HT-29 (cell line): ENCODE results near the gene SLC6A19. TPM values are rescaled to one million over a fixed set of nuclear protein-coding genes. Genes with fewer than 3 reads are reported as not detected.

Source experiments
- DNase-seq: peaks from one replicate; pipeline ENCODE4 v3.0.0-alpha.2; 2015; ENCODE audit warnings: low spot score
- total RNA-seq: library from RNA; depleted of rRNA; stranded (reverse); fragments of >200 nt; shearing (Covaris generic); gene quantifications from 2 replicates; pipeline ENCODE4 v1.2.3, GENCODE V29; 2014

Gene SLC6A19
- total RNA-seq, 1 experiment from 2014 or later: not detected

DNA sequence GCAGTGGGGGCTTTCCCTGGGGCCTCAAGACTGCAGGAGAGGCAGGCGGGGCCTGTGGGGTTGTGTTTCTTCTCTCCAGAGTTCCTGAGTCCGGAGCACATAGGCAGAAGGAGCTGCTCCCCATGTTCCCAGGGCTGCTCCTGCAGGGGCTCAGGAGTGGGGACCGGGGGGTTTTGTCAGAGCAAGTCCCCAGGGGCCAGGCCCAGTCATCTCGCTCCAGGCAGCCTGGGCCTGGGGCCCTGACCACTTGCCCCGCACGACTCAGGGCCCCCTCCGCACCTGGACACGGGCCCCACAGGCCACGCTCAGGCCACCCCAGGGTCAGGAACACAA lies 22.0 kb upstream of the SLC6A19 start:
- DNase-seq: no peak

DNA sequence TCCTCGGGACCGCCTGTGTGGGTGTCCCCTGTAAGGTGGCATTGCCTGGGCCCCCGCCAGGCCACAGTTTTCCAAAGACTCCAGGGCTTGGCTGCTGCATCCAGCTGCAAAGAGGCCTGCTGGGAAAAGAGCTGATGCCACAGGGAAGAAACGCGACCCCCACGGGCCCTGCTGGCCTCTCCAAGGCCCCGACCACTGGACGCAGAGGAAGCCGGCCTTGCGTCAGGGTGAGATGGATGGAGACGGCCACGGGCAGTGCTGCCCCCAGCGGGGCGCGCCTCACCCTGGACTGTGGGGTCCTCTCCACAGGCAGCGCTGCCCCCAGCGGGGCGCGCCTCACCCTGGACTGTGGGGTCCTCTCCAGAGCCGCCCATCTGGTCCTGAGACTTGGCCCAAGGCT lies 21.3 kb upstream of the SLC6A19 start:
- DNase-seq: no peak

DNA sequence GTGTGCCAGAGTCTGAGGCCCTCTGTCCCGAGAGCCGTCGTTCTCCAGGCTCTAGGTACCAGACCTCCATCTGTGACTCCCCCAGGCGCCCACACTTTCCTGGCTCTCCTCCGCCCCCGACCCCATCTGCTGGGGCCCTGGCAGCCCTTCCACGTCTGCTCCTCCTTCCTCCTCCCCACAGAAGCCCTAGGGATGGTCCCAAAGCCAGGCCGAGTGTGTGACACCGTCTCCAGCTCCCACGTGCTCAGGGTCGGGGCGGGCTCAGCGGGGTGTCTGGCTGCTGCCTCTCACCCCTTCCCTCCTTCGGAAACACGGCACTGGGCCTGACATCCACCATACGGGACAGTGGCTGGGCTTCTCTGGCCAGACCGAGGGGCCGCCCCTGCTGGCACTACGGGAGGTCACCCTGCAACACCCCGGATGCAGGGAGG lies 20.5 kb upstream of the SLC6A19 start:
- no peak for DNase-seq

DNA sequence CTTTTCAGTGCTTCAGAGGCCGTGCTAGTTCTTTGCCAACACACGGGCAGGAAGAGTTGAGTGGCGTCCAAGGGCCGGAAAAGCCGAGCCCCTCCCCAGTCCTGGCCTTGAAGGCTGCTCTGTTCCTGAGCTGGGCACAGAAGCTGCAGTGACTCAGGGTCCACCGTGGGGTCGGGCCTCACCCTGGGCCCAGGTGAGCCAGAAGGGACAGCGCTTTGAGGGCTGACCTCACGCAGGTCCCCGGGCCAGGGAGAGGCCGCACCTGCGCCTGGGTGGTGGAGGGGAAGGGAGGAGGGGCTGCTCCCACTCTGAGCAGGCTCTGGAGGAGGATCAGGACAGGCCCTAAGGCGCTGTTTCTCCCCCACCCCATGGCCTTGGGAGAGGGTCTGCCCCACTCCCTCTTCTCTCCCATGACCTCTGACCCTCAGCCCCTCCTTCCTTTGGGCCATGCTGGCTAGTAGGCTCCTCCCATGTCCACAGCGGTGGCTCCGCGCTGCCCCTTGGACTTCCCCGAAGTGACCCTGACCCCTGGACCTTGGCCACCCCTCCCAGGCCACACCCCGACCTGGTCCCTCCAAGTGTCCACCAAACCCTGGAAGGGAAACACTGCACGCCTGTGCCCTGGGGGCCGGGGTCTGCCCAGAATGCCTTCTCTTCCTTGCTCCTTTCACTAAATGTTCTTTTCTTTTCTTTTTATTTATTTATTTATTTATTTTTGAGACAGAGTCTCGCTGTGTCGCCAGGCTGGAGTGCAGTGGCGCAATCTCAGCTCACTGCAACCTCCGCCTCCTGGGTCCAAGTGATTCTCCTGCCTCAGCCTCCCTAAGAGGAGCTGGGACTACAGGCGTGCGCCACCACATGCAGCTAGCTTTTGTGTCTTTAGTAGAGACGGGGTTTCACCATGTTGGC lies 19.7 kb upstream of the SLC6A19 start:
- no peak for DNase-seq

DNA sequence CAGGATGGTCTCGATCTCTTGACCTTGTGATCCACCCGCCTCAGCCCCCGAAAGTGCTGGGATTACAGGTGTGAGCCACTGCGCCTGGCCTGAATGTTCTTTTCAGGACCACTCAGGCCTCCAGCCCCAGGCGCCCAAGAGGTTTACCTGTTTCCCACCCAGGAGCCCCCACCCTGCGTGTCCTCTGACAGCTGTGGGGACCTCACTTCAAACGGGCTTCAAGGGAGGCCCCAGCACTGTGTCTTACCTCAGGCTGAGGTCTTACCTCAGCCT lies 19.1 kb upstream of the SLC6A19 start:
- DNase-seq: no peak

DNA sequence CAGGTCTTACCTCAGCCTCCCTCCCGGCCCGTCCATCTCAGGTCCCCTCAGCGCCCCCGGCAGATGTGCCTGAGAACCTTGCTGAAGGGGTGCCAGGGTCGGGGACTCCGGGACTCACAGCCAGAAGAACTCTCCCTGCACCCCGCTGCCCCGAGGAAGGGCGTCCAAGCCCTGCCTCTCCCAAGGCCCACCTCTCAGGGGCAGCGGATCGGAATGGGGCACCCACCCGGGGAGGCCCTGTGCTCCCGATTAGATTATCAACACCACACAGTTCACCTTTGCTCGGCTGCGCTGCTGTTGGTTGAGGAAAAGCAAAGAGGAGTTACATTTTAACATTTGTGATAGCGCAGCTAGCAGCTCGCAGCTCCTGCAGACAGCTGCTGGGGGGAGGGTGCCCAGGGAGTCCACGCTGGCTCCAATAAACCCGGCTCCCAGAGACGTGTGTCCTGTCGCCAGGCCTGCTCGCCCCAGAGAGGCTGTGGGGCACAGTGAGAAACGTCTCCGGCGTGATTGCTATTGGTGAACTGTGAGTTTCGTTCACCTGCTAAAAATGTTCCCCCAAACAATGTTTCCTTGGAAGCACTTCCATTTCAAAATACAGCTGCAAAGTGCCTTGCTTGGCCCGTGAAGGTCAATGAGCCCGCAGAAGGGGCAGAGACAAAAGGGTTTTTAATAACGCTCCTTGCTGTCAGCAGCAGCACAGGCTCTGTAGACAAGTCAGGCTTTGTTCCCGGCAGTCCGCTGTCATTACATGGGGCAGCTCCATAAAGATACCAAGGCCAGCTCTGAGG lies 18.6 kb upstream of the SLC6A19 start:
- no peak for DNase-seq

DNA sequence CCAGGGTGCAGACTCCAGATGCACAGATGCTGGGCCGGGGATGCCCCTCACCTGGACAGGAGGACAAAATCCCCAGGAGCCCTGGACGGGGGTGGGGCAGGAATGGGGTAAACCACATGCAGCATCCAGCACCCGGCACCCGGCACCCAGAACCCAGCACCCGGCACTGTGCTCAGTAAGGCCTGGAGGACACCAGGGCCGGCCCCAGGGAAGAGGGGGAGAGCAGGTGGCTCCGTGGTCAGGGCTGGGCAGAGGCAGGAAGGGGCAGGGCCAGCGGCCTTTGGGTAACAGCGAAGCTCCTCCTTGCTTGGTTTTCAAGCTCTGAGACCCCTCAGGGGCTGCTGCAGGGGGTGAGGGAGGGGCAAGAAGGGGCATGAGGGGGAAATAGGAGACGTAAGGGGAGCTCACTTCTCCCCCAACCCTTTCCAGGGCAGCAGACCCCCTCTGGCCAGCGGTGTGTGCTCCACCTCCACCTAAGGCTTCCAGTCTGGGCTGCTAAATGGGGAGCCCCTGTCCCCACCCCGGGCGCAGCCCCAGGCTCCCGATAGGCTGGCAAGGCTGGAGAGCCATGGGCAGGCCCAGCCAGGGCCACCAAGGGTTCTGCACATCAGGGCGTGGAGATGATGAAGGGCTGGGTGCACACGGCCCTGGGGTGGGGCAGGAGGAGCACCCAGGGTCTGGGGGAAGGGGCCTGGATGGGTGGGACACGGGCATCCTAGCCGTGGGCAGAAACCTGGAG lies 17.8 kb upstream of the SLC6A19 start:
- DNase-seq: no peak

DNA sequence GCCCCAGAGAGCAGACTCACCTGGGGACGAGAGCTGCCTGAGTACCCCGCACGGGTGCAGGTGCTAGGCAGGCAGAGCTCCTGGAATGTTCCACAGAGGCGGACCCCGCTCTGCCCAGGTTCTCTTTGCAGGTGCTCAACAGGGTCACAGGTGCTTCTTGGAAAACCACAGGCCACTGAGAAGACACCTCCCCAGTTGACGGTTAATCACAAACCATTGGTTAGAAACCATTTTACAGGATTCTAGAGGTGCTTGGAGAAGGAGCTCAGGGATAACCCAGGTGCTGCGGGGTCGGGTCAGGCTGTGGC lies 17.3 kb upstream of the SLC6A19 start:
- DNase-seq: no peak

DNA sequence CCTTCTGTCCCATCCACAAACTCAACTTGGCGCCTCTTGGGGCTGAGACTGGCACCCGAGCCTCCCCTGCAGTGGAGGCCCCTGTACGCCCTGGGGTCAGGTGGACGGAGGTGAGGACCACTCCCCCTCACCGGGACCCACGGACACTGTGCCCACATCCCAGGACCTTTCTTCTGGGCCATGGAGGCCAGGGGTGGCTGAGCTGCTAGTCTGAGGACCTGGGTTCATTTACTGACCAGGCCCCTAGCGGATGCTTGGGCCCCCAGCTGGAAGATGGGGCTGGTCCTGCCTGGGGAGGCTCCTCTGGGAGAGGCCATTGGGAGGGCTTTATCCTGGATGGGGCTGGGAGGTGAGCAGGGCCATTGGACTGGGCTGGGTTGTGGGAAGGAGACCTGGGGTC lies 16.9 kb upstream of the SLC6A19 start:
- no peak for DNase-seq

DNA sequence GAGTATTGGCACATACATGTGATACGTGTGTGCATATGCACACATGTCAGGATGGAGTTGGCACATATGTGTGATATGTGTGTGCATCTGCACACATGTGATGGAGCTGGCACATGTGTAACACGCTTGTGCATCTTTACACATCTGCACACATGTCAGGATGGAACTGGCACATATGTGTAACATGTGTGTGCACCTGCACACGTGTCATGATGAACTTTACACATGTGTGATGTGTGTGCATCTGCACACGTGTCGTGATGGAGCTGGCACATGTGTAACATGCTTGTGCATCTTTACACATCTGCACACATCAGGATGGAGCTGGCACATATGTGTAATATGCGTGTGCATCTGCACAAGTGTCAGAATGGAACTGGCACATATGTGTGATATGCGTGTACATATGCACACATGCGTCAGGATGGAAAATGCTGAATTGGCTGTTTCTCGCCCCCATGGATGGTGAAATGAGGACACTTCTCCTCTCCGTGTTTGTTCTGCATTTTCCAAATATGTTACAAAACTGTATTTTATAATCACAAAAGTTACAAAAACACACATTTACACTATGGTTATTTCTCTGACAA lies 16.3 kb upstream of the SLC6A19 start:
- DNase-seq: no peak

DNA sequence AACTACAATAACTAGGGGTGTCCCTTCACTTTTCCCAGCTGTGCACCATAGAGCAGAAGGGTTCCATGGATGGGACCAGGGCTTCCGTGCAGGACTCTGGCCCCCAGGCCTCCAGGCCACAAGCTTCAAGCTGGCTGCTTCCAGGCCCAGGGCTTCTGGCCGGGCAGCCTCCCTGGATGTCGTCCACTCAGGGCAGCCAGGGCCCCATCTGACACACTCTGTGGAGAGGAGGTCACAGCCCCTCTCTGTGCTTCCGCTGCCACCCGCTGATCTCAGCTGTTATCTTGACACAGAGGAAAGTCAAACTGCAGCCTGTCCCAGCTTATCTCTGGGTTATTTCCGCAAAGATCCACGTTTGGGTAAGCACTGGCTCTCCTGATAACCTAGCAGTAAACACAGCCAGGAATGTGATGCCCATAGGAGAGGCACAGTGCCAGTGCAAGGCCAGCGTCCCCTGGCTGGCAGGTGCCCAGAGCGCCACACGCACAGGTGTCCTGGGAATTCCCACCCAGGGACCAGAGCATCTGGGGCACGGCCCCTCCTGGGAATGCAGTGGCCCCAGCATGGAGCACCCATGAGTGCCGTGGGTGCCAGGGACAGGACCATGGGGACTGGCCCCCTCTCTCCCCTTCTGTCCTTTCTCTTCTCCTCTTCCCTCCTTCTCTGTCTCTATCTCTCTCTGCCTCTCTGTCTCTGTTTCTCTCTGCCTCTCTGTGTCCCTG lies 15.6 kb upstream of the SLC6A19 start:
- DNase-seq: no peak

DNA sequence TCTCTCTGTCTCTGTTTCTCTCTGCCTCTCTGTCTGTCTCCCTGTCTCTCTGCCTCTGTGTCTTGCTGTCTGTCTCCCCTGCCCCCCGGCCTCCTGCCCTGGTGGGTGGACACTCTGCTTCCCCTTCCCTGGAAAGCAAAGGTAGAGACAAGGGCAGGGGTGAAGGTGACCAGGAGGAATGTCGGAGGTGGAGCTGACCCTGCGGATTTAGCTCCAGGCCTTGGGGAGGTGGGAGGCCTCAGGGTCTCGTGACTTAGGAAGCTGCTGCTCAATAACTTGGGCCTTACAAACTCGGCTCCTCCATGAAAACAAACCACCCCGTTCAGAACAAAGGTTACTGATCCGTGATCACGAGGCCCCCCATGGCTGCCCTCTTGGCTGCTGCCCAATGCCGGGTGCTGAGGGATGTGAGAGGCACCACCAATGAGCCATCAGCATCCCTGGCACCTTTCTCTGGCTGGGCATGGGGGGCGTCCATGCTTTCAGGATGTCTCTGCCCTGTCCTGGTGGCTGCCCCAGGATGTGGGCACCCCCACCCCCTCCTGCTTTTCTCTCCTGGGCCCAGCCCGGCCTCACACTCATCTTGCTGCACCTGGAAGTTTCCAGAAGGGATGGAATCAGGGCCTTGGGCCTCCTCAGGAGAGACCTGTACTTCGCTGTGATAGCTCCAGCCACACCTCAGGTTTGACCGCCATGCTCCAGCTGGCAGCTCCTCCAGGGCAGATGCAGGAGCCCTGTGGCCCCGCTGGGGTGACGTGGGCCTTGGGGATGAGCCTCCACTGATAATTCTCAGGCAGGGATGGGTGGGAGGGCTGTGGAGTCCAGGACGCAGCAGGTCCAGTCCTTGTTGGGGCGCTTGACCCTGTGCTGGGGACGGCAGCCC lies 14.8 kb upstream of the SLC6A19 start:
- no peak for DNase-seq

DNA sequence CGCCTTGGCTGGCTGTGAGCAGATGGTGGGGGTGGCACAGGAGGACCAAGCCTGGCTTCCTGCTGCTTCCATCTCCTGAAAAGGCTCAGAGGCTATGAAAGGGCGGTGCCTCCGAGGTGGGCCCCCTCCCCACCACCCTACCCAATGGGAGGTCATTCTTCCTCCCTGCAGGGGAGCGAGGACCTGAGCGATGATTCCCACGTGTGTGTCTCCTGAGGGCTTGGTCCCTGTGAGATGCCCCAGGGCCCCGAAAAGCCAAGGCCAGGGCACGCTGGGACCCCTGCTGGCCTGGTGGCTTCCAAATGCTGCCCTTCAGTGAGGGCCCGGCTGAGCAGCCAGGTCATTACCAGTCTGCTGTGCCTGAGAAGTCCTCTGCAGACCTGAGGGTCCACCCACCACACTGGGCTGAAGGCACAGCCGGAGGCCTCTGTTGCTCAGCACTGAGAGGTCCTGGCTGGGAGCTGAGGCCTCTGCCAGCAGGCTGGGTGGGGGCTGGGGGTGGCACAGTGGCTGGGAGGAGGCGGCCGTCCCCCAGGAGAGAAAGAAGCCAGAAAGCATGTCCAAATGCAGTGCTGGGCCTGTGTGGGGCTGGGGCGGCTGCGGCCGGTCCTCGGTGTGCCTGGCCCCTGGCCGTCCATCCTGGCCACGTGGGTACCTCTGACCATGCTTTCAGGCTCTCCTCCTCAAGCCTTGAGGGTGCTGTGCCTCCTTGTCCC lies 14.0 kb upstream of the SLC6A19 start:
- DNase-seq: no peak

DNA sequence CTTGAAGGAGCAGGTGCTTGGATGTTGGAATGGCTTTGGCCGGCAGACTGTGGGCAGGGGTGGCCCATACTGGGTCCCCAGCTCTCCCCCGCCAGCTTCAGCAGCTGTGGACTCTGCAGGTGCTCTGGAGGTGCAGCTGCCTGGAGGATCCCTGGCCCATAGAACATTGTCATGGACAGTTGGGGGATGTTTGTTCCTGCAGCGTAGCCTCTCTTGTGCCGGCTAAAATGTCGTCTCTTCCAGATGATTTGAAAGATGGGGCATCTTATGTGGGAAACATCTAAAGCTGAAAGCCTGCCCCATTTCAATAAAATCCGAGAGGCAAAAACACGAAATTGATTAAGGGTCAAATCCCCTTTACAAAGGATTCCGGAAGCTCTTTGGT lies 13.5 kb upstream of the SLC6A19 start:
- DNase-seq: no peak

DNA sequence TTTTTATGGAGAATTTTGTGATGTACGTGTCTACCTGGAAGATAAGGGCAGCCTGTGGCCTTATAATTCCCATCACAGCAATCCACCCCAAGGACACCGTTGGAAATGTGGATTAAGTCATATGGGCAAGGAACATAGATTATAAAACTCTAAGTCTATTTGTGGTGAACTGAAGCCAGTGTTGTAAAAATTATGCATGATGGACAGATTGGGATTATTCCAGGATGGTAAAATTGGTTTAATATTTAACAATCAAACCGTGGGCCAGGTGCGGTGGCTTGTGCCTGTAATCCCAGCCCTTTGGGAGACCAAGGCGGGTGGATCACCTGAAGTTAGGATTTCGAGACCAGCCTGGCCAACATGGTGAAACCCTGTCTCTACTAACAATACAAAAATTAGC lies 12.9 kb upstream of the SLC6A19 start:
- DNase-seq: no peak

DNA sequence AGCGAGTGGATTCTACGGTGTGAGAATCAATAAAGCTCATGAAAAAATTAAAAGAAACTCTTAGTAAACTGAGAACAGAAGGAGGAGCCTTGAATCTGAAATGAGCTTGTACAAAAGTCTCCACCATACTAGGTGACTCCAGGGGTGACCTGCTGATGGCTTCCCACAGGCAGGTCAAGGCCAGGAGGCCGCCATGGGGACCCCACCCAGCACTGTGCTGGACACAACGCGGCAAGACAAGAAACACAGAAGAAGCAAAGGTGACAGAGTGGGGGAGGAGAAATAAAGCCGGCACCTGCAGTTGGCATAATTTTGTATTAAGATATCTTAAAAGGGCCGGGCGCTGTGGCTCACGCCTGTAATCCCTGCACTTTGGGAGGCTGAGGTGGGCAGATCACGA lies 12.1 kb upstream of the SLC6A19 start:
- DNase-seq: no peak

DNA sequence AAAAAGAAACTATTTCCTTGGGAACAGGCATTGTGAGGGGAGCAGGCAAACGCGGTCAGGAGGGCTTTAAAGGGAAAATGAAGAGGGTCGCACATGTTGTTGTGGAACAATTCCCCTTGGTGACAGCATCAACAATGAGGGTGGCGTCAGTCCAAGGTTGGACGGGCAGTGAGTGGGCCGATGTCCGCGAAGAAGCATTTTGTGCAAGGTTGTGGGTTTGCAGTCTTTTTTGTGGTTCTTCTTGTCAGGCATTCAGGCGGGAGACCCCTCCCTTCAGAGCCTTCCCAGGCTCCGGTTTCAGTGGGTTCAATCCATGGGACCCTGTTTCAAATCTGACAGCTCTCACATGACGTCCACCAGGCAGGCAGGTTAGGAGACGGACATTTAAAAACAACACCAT lies 11.1 kb upstream of the SLC6A19 start:
- no peak for DNase-seq

DNA sequence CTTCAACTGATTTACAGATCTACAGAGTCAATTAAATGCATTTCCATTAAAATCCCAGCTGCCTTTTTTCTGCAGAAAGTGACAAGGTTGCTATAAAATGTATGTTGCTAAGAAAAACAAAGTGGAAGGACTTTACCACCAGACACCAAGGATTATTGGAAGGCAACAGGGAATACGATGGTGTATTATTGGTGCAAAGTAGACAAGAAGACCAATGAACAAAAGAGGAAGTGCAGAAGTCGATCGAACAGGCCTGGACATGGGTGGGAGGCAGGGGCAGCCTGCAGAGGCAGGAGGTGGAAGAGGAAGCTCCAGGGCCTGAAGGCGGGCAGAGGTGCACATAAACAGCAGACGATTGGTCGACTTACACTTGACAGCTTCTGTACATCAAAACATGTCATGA lies 10.6 kb upstream of the SLC6A19 start:
- DNase-seq: no peak

DNA sequence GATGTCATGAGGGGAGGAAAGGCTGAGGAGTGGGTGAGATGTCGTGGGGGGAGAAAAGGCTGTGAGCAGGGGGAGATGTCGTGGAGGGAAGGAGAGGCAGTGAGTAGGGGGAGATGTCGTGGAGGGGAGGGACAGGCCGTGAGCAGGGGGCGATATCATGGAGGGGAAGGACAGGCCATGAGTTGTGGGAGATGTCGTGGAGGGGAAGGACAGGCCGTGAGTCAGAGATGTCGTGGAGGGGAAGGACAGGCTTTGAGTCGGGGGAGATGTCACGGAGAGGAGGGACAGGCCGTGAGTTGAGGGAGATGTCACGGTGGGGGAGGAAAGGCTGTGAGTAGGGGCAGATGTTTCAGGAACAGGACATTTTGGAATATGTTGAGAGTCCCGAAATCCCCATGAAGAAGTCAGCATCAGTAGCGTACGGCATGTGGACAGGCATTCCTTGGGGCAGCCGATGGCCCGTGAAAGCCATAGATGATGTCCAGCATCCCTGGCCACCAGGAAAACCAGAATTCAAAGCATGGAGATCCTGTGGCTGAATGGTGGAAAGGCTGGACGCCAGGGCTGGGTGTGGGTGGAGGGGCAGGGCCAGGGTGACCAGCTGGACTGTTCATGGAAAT lies 8.3 kb upstream of the SLC6A19 start:
- no peak for DNase-seq

DNA sequence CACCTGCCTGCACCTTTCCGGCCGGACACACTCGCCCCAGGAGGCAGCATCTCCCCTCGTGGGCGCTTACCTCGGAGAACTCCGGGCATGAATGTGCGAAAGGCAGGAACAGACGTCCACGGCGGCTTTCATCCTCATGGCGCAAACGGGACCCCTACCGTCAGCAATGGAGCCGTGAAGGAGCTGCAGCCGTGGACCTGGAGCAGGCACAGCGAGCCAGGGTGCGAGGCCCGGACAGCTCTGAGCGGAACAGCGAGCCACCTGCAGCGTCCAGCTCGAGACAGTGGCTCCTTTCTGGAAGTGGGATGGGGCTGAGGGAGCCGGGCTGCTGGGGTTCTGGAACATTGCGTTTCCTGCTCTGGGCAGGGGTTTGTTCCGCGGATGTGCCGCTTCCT lies 7.8 kb upstream of the SLC6A19 start:
- DNase-seq: no peak
